GM23338 (cell line): Measurements from ENCODE around the gene RIPOR3. TPM values are rescaled to one million over a fixed set of nuclear protein-coding genes. Genes with fewer than 3 reads are reported as not detected.

Experiments used
- ATAC-seq: fragments of 200-7000 bp; cut with Tn5 transposase; 3 replicates; pipeline ENCODE4 v1.9.1; 2020
- DNase-seq: peaks from one replicate; pipeline ENCODE4 v3.0.0-alpha.2; 2015; ENCODE audit warnings: low spot score
- H2AFZ ChIP-seq: fragments of 200-600 bp; sonication (generic); 2 replicates; pipeline ENCODE4 v1.8.0; 2016; ENCODE audit warnings: antibody characterized with exemption, mild to moderate bottlenecking, moderate library complexity
- H3F3A ChIP-seq: fragments of 200-600 bp; sonication (generic); replicated peaks from 2 replicates; pipeline ENCODE4 v1.8.0; 2017; ENCODE audit warnings: antibody characterized with exemption, mixed run types, low read depth
- H3K27ac ChIP-seq: fragments of 200-600 bp; sonication (generic); 2 replicates; pipeline ENCODE4 v1.6.1; 2016; ENCODE audit warnings: low read depth
- H3K27me3 ChIP-seq: fragments of 200-600 bp; sonication (generic); 2 replicates; pipeline ENCODE4 v1.8.0; 2016; ENCODE audit warnings: mild to moderate bottlenecking, mixed run types, moderate library complexity; ENCODE audit not compliant: insufficient read depth
- H3K36me3 ChIP-seq: fragments of 200-600 bp; sonication (generic); 2 replicates; pipeline ENCODE4 v1.8.0; 2016; ENCODE audit warnings: mild to moderate bottlenecking; ENCODE audit not compliant: insufficient read depth
- H3K4me1 ChIP-seq: fragments of 200-600 bp; sonication (generic); 2 replicates; pipeline ENCODE4 v1.8.0; 2016; ENCODE audit warnings: mild to moderate bottlenecking, moderate library complexity; ENCODE audit not compliant: insufficient read depth
- H3K4me2 ChIP-seq: fragments of 200-600 bp; sonication (generic); 2 replicates; pipeline ENCODE4 v1.7.1; 2017; ENCODE audit warnings: mixed run types
- H3K4me3 ChIP-seq: fragments of 200-600 bp; sonication (generic); 2 replicates; pipeline ENCODE4 v1.6.1; 2016; ENCODE audit warnings: mixed run types
- H3K79me2 ChIP-seq: fragments of 200-600 bp; sonication (generic); replicated peaks from 2 replicates; pipeline ENCODE4 v1.8.0; 2017; ENCODE audit warnings: mild to moderate bottlenecking; ENCODE audit not compliant: insufficient read depth
- H3K9me2 ChIP-seq: fragments of 200-600 bp; sonication (generic); 2 replicates; pipeline ENCODE4 v1.8.0; 2017; ENCODE audit not compliant: insufficient read depth
- H4K20me1 ChIP-seq: fragments of 200-600 bp; sonication (generic); replicated peaks from 2 replicates; pipeline ENCODE4 v1.8.0; 2017; ENCODE audit warnings: mild to moderate bottlenecking; ENCODE audit not compliant: insufficient read depth
- H3K27ac Mint-ChIP-seq: 2 replicates; pipeline ENCODE4 v1.8.0; 2020; ENCODE audit warnings: inconsistent platforms, mild to moderate bottlenecking, moderate library complexity, mixed read lengths
- H3K27me3 Mint-ChIP-seq: 3 replicates; pipeline ENCODE4 v1.8.0; 2022; ENCODE audit warnings: low read depth, mild to moderate bottlenecking, moderate library complexity, mixed read lengths, inconsistent platforms; ENCODE audit not compliant: insufficient read depth, poor library complexity
- H3K36me3 Mint-ChIP-seq: 3 replicates; pipeline ENCODE4 v1.8.0; 2021; ENCODE audit warnings: low read depth, mild to moderate bottlenecking, inconsistent platforms, moderate library complexity, mixed read lengths
- H3K4me1 Mint-ChIP-seq: 3 replicates; pipeline ENCODE4 v1.8.0; 2020; ENCODE audit warnings: mild to moderate bottlenecking, inconsistent platforms, mixed read lengths
- H3K4me3 Mint-ChIP-seq: 3 replicates; pipeline ENCODE4 v1.8.0; 2021; ENCODE audit warnings: moderate library complexity, mild to moderate bottlenecking, inconsistent platforms, mixed read lengths
- H3K9me3 Mint-ChIP-seq: 3 replicates; pipeline ENCODE4 v1.8.0; 2020; ENCODE audit warnings: moderate library complexity, mild to moderate bottlenecking, inconsistent platforms, mixed read lengths
- CREB1 ChIP-seq: fragments of 250-450 bp; sonication (Bioruptor Pico); IDR thresholded peaks from 2 replicates; pipeline ENCODE4 v1.5.0; 2020; ENCODE audit warnings: low read depth, mild to moderate bottlenecking, moderate library complexity
- EZH2 ChIP-seq: fragments of 200-600 bp; sonication (generic); IDR thresholded peaks from one replicate; pipeline ENCODE4 v1.8.0; 2017; ENCODE audit warnings: antibody characterized with exemption, mild to moderate bottlenecking, low read depth; ENCODE audit not compliant: unreplicated experiment
- EZH2phosphoT487 ChIP-seq: fragments of 200-600 bp; sonication (generic); IDR thresholded peaks from one replicate; pipeline ENCODE4 v1.8.1; 2018; ENCODE audit warnings: antibody characterized with exemption; ENCODE audit not compliant: unreplicated experiment
- STAT1 ChIP-seq: IDR thresholded peaks from one replicate; pipeline ENCODE4 v1.6.1; 2016; ENCODE audit warnings: antibody characterized with exemption; ENCODE audit not compliant: unreplicated experiment
- ZNF114 ChIP-seq: fragments of 250-450 bp; sonication (Bioruptor Pico); IDR thresholded peaks from 2 replicates; pipeline ENCODE4 v1.5.0; 2020; ENCODE audit warnings: mild to moderate bottlenecking, moderate library complexity
- ZNF331 ChIP-seq: fragments of 250-450 bp; sonication (Bioruptor Pico); IDR thresholded peaks from 2 replicates; pipeline ENCODE4 v1.5.0; 2020; ENCODE audit warnings: low read depth, mild to moderate bottlenecking, moderate library complexity
- polyA plus RNA-seq: library from polyadenylated mRNA; unstranded; fragments of >200 nt; fragmentation: Nextera tagmentation; extraction: Ambion mirVana; gene quantifications from 2 replicates; pipeline ENCODE4 v1.2.1, GENCODE V29; 2016
- total RNA-seq: library from RNA; depleted of rRNA; stranded (reverse); fragments of >200 nt; shearing (Covaris generic); gene quantifications from 2 replicates; pipeline ENCODE4 v1.2.3, GENCODE V29; 2014
- TF ChIP-seq, protein P1 (sequence below): IDR thresholded peaks from one replicate; pipeline ENCODE4 v1.6.1; 2018; ENCODE audit warnings: antibody characterized with exemption; ENCODE audit not compliant: unreplicated experiment

RIPOR3 gene
- total and polyA plus RNA-seq, 2 experiments from 2014 or later, result 4.9 to 6.3 TPM

DNA sequence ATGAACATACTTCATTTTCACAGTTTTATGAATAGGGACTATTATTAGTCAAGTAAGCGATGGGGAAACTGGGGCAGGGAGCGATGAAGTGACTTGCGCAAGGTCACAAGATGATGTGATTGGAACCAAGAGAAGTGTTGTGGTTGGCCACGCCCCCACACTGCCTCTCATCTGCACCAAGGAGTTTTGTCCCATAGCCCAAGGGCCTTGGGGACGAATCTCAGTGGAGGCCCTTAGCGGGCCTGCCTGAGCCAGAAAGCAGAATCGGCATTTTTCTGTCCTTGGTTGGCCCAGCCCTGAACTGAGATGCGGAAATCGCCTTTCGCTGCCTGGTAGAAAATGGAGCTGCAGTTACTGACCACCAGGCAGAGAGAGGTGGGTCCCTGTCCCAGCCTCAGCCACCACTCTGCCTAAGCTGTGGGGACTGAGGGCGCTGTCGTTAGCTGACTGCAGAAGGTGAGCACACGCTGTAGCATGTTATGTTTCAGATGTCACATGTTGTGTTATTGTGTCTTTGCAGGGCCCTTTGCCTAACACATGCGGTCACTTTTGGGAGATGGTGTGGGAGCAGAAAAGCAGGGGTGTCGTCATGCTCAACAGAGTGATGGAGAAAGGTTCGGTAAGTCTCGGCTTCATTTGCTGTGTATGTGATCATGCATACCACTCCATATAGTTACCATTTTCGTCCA lies 123.3 kb downstream of the RIPOR3 start:
- peaks cover 1% of the 10 kb centered on the region for H3K27me3 Mint-ChIP-seq
- Histone ChIP-seq H3K4me1 (no peaks in the 10 kb centered on the region), H3K79me2 (no peaks in the 10 kb centered on the region)

DNA sequence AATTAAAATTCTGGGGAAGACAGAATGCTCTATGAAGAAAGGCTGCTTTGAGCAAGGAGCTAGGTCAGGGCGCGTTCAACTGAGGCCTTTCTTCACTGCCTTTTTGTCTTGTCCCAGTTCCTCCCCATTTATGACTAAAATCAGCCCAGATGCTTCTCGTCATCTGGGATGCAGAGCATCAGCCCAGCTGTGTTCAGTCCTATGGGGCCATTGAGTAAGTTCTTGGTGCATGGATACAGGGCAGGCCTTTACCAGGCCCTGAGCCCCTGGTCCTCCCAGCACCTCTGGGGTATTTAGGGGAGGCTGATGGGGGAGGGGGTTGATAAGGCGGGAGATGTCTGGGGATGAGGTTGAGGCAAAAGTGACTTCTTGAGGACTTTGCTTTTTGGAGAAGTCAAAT lies 125.5 kb downstream of the RIPOR3 start:
- Histone ChIP-seq H3K4me2 (no peak overlapping the region), H4K20me1 (peaks cover 8% of the 10 kb centered on the region; the same call in 1 of the 2 replicates), H3K4me3 (no peak overlapping the region), H3K36me3 (no peaks in the 10 kb centered on the region), H3K9me2 (no peaks in the 10 kb centered on the region), H3K79me2 (no peaks in the 10 kb centered on the region), H3K4me1 (no peaks in the 10 kb centered on the region), H3F3A (no peaks in the 10 kb centered on the region), H2AFZ (no peak overlapping the region), H3K27me3 (no peaks in the 10 kb centered on the region), H3K27ac (no peak overlapping the region)
- Mint-ChIP-seq H3K27ac (no peak overlapping the region), H3K4me1 (peaks cover 2% of the 10 kb centered on the region; the same call in 2 of the 3 replicates), H3K4me3 (no peak overlapping the region), H3K9me3 (no peaks in the 10 kb centered on the region), H3K36me3 (peaks cover 21% of the 10 kb centered on the region), H3K27me3 (peaks cover 1% of the 10 kb centered on the region)
- ATAC-seq (no peak), DNase-seq (no peak)
- TF ChIP-seq, protein P1, sequence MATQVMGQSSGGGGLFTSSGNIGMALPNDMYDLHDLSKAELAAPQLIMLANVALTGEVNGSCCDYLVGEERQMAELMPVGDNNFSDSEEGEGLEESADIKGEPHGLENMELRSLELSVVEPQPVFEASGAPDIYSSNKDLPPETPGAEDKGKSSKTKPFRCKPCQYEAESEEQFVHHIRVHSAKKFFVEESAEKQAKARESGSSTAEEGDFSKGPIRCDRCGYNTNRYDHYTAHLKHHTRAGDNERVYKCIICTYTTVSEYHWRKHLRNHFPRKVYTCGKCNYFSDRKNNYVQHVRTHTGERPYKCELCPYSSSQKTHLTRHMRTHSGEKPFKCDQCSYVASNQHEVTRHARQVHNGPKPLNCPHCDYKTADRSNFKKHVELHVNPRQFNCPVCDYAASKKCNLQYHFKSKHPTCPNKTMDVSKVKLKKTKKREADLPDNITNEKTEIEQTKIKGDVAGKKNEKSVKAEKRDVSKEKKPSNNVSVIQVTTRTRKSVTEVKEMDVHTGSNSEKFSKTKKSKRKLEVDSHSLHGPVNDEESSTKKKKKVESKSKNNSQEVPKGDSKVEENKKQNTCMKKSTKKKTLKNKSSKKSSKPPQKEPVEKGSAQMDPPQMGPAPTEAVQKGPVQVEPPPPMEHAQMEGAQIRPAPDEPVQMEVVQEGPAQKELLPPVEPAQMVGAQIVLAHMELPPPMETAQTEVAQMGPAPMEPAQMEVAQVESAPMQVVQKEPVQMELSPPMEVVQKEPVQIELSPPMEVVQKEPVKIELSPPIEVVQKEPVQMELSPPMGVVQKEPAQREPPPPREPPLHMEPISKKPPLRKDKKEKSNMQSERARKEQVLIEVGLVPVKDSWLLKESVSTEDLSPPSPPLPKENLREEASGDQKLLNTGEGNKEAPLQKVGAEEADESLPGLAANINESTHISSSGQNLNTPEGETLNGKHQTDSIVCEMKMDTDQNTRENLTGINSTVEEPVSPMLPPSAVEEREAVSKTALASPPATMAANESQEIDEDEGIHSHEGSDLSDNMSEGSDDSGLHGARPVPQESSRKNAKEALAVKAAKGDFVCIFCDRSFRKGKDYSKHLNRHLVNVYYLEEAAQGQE, result no peak

More for the DNA sequence above, 123.3 kb downstream of the RIPOR3 start:
- Mint-ChIP-seq H3K4me3 (no peak overlapping the region), H3K9me3 (no peaks in the 10 kb centered on the region), H3K4me1 (peaks cover 2% of the 10 kb centered on the region; the same call in 2 of the 3 replicates), H3K36me3 (peaks cover 13% of the 10 kb centered on the region), H3K27ac (no peak overlapping the region)
- DNase-seq (no peak), ATAC-seq (no peak)
- H3K9me2 ChIP-seq, result no peaks in the 10 kb centered on the region
- H2AFZ ChIP-seq, result no peak overlapping the region
- no peak overlapping the region for H3K27ac ChIP-seq
- TF ChIP-seq CREB1, result no peak
- TF ChIP-seq EZH2, result no peak
- no peak for TF ChIP-seq EZH2phosphoT487
- TF ChIP-seq STAT1, result no peak
- TF ChIP-seq ZNF114 (CRISPR knock-in tag), result no peak
- H4K20me1 ChIP-seq, result peaks cover 12% of the 10 kb centered on the region; the same call in 1 of the 2 replicates
- no peak overlapping the region for H3K4me3 ChIP-seq
- H3K27me3 ChIP-seq, result no peaks in the 10 kb centered on the region
- H3F3A ChIP-seq, result no peaks in the 10 kb centered on the region
- H3K4me2 ChIP-seq, result no peak overlapping the region
- no peaks in the 10 kb centered on the region for H3K36me3 ChIP-seq

DNA sequence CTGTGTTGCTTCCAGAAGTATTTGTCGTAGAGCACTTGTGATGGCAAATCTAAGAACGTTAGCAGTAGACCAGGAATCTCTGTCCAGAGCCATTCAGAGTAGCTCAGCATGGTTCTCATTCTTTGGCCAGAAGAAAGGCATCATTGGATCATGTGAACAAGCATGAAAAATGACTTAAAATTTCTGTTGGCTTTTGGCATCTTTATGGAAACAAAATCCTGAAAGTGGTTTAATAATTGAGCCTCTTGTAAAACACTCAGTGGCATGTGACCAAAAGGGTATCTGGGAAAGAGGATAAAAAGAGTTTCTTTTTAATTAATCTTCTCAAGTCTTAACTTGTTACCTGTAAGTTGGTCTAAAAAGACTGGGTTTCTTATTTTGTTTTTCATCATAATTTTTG lies 126.0 kb downstream of the RIPOR3 start:
- Histone ChIP-seq H3K9me2 (no peaks in the 10 kb centered on the region), H3K36me3 (no peaks in the 10 kb centered on the region), H3K27me3 (no peaks in the 10 kb centered on the region), H3K4me3 (no peak overlapping the region), H3K4me1 (no peaks in the 10 kb centered on the region), H3K4me2 (no peak overlapping the region), H2AFZ (no peak overlapping the region), H3K79me2 (no peaks in the 10 kb centered on the region), H3K27ac (no peak overlapping the region), H4K20me1 (peaks cover 8% of the 10 kb centered on the region; the same call in 1 of the 2 replicates), H3F3A (no peaks in the 10 kb centered on the region)
- no peak for DNase-seq
- Mint-ChIP-seq H3K27me3 (no peaks in the 10 kb centered on the region), H3K9me3 (no peaks in the 10 kb centered on the region), H3K4me3 (no peak overlapping the region), H3K27ac (no peak overlapping the region), H3K36me3 (peaks cover 21% of the 10 kb centered on the region), H3K4me1 (peaks cover 1% of the 10 kb centered on the region; the same call in 2 of the 3 replicates)
- ATAC-seq, result no peak
- TF ChIP-seq CREB1 (no peak), EZH2 (no peak), ZNF331 (CRISPR knock-in tag) (no peak)
- TF ChIP-seq, protein P1, result no peak
